SIG-M5 (cell line): ENCODE measurements around the gene TXN.

Source experiments
- DNase-seq: peaks from one replicate; lab custom pipeline; 2025; lab: John Stamatoyannopoulos, UW

TXN gene

GRCh38 chr9:110256380-110257096 lies at the start of gene TXN:
Gene TXN, minus strand, starts transcription at chr9:110256507. Its CDS starts 72 bp downstream, at chr9:110256435.
- peak; percentile 53 for DNase-seq

- DNase-seq = no peak
Observed at GRCh38 chr9:110303133-110303532, 46.8 kb upstream of the TXN start.

GRCh38 chr9:110298043-110298605 lies 41.8 kb upstream of the TXN start:
- DNase-seq = no peak

GRCh38 chr9:110293248-110293647 lies 36.9 kb upstream of the TXN start:
- no peak for DNase-seq

- DNase-seq = no peak
Observed at GRCh38 chr9:110291921-110292557, 35.7 kb upstream of the TXN start.

GRCh38 chr9:110290001-110290400 lies 33.7 kb upstream of the TXN start:
- DNase-seq = no peak

GRCh38 chr9:110288503-110288902 lies 32.2 kb upstream of the TXN start:
- DNase-seq = no peak

GRCh38 chr9:110287289-110287680 lies 31.0 kb upstream of the TXN start:
- no peak for DNase-seq

GRCh38 chr9:110284211-110284844 lies 28.0 kb upstream of the TXN start:
- no peak for DNase-seq

- DNase-seq = no peak
Observed at GRCh38 chr9:110283751-110284150, 27.4 kb upstream of the TXN start.

- DNase-seq = no peak
Observed at GRCh38 chr9:110282739-110283081, 26.4 kb upstream of the TXN start.

- peak; percentile 37 for DNase-seq
Observed at GRCh38 chr9:110282018-110282738, 25.9 kb upstream of the TXN start.

GRCh38 chr9:110278080-110278707 lies 21.9 kb upstream of the TXN start:
- no peak for DNase-seq

- no peak for DNase-seq
Observed at GRCh38 chr9:110276781-110277180, 20.5 kb upstream of the TXN start.

GRCh38 chr9:110270211-110270995 lies 14.1 kb upstream of the TXN start:
- DNase-seq = no peak

- DNase-seq = no peak
Observed at GRCh38 chr9:110266795-110267194, 10.5 kb upstream of the TXN start.

GRCh38 chr9:110261632-110262031 lies 5.3 kb upstream of the TXN start:
- DNase-seq = no peak

GRCh38 chr9:110260911-110261310 lies 4.6 kb upstream of the TXN start:
- no peak for DNase-seq

- DNase-seq = no peak
Observed at GRCh38 chr9:110259566-110259965, 3.3 kb upstream of the TXN start.

GRCh38 chr9:110258690-110259091 lies 2.4 kb upstream of the TXN start:
- DNase-seq = no peak

- no peak for DNase-seq
Observed at GRCh38 chr9:110257956-110258355, 1.6 kb upstream of the TXN start.
